Measurements from ENCODE around the gene RNASE4.

GRCh38 chr14:20690848-20691640 is 6.7 kb downstream of the RNASE4 start:
- TF ChIP-seq, protein P1, sequence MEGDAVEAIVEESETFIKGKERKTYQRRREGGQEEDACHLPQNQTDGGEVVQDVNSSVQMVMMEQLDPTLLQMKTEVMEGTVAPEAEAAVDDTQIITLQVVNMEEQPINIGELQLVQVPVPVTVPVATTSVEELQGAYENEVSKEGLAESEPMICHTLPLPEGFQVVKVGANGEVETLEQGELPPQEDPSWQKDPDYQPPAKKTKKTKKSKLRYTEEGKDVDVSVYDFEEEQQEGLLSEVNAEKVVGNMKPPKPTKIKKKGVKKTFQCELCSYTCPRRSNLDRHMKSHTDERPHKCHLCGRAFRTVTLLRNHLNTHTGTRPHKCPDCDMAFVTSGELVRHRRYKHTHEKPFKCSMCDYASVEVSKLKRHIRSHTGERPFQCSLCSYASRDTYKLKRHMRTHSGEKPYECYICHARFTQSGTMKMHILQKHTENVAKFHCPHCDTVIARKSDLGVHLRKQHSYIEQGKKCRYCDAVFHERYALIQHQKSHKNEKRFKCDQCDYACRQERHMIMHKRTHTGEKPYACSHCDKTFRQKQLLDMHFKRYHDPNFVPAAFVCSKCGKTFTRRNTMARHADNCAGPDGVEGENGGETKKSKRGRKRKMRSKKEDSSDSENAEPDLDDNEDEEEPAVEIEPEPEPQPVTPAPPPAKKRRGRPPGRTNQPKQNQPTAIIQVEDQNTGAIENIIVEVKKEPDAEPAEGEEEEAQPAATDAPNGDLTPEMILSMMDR (IDR thresholded peaks at IDR 0.05) = peak; percentile 77 to 91 (median 88)
- no peak for TF ChIP-seq POLR2AphosphoS5 (IDR thresholded peaks at IDR 0.05)

Measured in transverse colon (tissue), 4 donors.